ENCODE data around the gene CDH4. TPM values are rescaled to one million over a fixed set of nuclear protein-coding genes. Genes with fewer than 3 reads are reported as not detected.

CDH4 gene
- total and polyA plus RNA-seq, 10 donors: 0.30 to 20.1 (median 7.7) TPM

DNA sequence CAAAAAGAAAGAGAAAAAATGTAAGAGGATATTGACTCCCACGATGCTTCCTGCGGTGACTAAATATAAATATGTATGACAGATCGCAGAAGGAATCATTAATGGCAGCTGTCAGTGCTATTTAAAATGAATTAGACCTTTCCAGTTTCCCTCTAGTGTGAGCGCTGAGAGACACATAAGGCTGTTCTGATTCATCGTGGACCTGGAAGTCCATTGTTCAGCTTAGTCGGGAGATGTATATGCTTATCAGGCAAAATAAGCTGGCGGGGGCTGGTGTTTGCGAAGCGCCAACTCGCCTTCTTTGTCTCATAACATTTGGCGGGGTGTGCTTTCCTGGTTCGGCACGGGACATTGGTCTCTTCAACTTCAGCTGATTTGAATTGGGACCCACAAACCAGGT lies 95.4 kb downstream of the CDH4 start:
- DNase-seq: peak; percentile 61
- H3K27me3 ChIP-seq (replicated peaks in 1 of 7): peaks cover 0 to 14% (median 0%) of the 10 kb centered on the region in 7 donors
- peaks cover 0 to 18% (median 0%) of the 10 kb centered on the region in 6 donors for H3K4me1 ChIP-seq
- WGBS, 5 donors: 85 to 89% (median 87%) methylated on average over 13 of the region's 13 CpGs
- H3K9me3 ChIP-seq: peaks cover 0 to 37% (median 0%) of the 10 kb centered on the region in 8 donors
- intact Hi-C loops (cut with DNase I; ENCODE audit: low total_unique reads): no loop called here
- TF ChIP-seq, protein P1, sequence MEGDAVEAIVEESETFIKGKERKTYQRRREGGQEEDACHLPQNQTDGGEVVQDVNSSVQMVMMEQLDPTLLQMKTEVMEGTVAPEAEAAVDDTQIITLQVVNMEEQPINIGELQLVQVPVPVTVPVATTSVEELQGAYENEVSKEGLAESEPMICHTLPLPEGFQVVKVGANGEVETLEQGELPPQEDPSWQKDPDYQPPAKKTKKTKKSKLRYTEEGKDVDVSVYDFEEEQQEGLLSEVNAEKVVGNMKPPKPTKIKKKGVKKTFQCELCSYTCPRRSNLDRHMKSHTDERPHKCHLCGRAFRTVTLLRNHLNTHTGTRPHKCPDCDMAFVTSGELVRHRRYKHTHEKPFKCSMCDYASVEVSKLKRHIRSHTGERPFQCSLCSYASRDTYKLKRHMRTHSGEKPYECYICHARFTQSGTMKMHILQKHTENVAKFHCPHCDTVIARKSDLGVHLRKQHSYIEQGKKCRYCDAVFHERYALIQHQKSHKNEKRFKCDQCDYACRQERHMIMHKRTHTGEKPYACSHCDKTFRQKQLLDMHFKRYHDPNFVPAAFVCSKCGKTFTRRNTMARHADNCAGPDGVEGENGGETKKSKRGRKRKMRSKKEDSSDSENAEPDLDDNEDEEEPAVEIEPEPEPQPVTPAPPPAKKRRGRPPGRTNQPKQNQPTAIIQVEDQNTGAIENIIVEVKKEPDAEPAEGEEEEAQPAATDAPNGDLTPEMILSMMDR (IDR thresholded peaks at IDR 0.05 in 8 of 11, conservative IDR thresholded peaks at IDR 0.05 in 3 of 11): no peak
- no peak for TF ChIP-seq POLR2AphosphoS5 (IDR thresholded peaks at IDR 0.05)
- TF ChIP-seq POLR2A (IDR thresholded peaks at IDR 0.05): no peak
- H3K27ac ChIP-seq: no peak overlapping the region
- H3K4me3 ChIP-seq: no peak overlapping the region
- H3K36me3 ChIP-seq: no peaks in the 10 kb centered on the region

DNA sequence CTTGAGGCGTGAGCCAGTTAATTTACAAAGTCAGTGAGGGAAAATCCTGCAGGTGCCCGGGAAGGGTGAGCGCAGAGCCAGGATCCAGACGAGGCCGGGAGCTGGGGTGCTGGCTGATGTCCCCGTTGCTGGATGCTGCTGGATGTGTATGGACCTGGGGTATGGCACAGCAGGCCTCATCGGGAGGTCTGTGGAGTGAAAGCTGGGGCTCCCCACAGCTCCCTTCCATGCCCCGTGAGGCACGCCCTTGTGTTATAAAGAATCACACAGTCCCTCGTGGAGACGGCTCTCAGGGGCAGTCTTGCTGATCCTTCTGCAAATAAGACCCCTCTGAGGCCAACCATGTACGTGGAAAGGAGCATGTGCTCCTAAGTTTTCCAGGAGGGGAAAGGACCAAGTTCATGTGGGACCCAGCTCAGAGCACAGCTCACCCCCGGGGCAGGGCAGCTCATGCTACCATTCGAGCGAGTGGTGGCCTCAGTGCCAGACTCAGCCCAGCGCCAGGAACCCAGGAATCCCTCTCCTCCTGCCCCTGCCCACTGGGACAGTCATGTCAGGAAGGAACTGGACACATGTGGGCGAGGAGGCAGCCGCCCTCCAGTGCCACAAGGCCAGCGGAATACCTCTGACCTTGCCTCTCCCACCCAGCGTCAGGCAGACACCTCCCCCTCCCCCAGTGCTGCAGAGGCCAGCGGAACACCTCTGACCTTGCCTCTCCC lies 97.5 kb downstream of the CDH4 start:
- 69 to 85% (median 73%) methylated on average over 13 to 21 of the region's 21 CpGs for WGBS, 5 donors
- peak; percentile 77 for DNase-seq
- intact Hi-C loops (cut with DNase I; ENCODE audit: low total_unique reads): no loop called here

DNA sequence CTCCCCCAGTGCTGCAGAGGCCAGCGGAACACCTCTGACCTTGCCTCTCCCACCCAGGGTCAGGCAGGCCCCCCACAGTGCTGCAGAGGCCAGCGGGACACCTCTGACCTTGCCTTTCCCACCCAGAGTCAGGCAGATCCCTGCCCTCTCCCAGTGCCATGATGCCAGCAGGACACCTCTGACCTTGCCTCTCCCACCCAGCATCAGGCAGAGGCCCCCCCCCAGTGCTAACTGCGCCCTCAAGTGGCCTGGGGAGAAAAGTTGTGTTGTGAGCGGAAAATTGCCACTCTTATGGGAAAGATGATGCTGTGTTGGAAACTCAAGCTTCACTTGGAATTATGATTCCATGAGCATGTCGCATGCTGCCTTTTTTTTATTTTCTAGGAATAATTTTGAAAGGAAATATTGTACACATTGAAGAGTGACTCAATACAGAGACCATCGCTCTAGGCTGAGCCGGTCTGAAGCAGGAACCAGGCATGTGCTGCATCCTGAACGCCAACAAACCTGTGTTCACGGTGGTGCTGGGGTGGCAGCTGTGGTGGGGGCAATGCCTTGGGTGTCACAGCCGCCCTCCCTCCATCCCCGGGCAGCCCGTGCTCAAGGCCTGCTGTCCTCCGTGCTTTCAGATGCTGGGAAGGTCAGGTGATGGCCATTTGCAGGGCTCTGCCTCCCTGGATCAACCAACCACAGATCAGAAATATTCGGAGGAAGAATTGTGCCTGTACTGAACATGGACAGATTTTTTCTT lies 98.6 kb downstream of the CDH4 start:
- intact Hi-C loops (cut with DNase I; ENCODE audit: low total_unique reads): no loop called here
- Histone ChIP-seq H3K27me3 (replicated peaks in 1 of 7) (peaks cover 0 to 20% (median 0%) of the 10 kb centered on the region in 7 donors), H3K27ac (peak overlapping the region in 5 of 8 donors; percentile 55 to 66 (median 61)), H3K4me1 (peaks cover 0 to 46% (median 8%) of the 10 kb centered on the region in 6 donors), H3K36me3 (no peaks in the 10 kb centered on the region), H3K4me3 (no peak overlapping the region), H3K9me3 (peaks cover 0 to 39% (median 0%) of the 10 kb centered on the region in 8 donors)
- WGBS, 5 donors: 54 to 76% (median 74%) methylated on average over 12 to 14 of the region's 14 CpGs
- DNase-seq: peak; percentile 76
- TF ChIP-seq POLR2A (IDR thresholded peaks at IDR 0.05): no peak
- TF ChIP-seq, protein P1 (IDR thresholded peaks at IDR 0.05 in 8 of 11, conservative IDR thresholded peaks at IDR 0.05 in 3 of 11): peak in 5 of 11 experiments; percentile 12 to 39 (median 21)

More for the DNA sequence above, 97.5 kb downstream of the CDH4 start:
- Histone ChIP-seq H3K4me1 (peaks cover 0 to 38% (median 5%) of the 10 kb centered on the region in 6 donors), H3K4me3 (no peak overlapping the region), H3K9me3 (peaks cover 0 to 46% (median 0%) of the 10 kb centered on the region in 8 donors), H3K36me3 (no peaks in the 10 kb centered on the region), H3K27ac (peak overlapping the region in 7 of 8 donors; percentile 17 to 76 (median 62)), H3K27me3 (replicated peaks in 1 of 7) (peaks cover 0 to 20% (median 0%) of the 10 kb centered on the region in 7 donors)
- TF ChIP-seq POLR2A (IDR thresholded peaks at IDR 0.05) (no peak), POLR2AphosphoS5 (IDR thresholded peaks at IDR 0.05) (peak; percentile 37 to 55 (median 47))

DNA sequence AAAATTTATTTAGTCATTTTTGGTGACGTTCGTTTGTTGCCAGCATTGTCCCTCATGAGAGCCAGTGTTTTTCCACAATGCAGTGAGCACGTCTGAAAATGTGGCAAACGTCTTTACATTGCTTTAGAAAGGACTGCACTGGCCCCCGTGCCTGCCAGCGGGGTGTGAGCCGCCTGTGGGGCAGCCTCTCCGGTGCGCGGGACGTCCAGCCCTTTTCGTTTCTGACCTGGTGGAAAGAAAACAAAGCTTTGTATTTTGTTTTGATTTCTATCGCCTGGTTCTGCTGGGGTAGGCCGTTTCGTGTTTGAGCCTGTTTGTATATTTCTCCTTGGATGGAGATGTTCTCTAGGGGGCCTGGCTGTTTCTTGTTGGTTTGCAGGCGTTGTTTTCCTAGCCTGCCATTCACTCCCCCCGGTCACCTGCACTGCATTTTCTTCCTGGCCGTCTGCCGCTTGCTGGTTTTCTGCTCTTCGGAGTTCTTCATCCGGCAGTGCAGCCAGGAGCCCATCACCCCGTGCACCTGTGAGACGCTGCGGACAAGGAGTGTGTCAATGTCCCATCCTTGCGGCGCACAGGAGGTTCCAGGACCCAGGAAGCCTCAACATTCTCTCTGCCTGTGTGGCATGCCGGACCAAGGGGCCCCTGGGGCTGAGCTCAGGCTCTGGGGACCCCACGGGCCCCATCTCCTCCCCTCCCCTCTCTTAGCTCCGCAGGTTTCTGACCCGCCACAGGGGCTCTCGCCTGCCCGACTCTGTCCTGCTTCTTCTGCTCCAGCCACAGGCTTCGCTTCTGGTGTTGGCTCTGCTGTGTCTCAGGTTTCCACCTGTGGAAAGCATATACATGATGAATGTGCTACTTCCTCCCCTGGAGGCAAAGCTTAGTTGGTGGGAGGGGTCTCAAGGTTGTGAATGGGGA lies 100.5 kb downstream of the CDH4 start:
- peak; percentile 47 for DNase-seq
- intact Hi-C loops (cut with DNase I; ENCODE audit: low total_unique reads): no loop called here
- Histone ChIP-seq H3K36me3 (no peaks in the 10 kb centered on the region), H3K27me3 (replicated peaks in 1 of 7) (peaks cover 0 to 20% (median 0%) of the 10 kb centered on the region in 7 donors), H3K4me3 (no peak overlapping the region), H3K27ac (peak overlapping the region in 1 of 8 donors; percentile 36), H3K9me3 (peaks cover 0 to 24% (median 0%) of the 10 kb centered on the region in 8 donors), H3K4me1 (peaks cover 0 to 47% (median 8%) of the 10 kb centered on the region in 6 donors)
- 26 to 54% (median 41%) methylated on average over 32 to 33 of the region's 33 CpGs for WGBS, 5 donors
- TF ChIP-seq POLR2A (IDR thresholded peaks at IDR 0.05) (no peak), POLR2AphosphoS5 (IDR thresholded peaks at IDR 0.05) (no peak)
- TF ChIP-seq, protein P1 (IDR thresholded peaks at IDR 0.05 in 8 of 11, conservative IDR thresholded peaks at IDR 0.05 in 3 of 11): no peak
